Transverse colon (tissue), 3 donors: Measurements from ENCODE around the gene SZT2.

Experiments
- CTCF ChIP-seq, 5 experiments: fragments of 200-600 bp in 3 of 5; fragments of 450-650 bp in 2 of 5; sonication (generic) in 3 of 5; IDR thresholded peaks; 1 replicate in 2 of 5; 2 replicates in 3 of 5; pipeline ENCODE4 v1.5.1; 2016 to 2017; ENCODE audit warnings: antibody characterized with exemption in 5 of 5, inconsistent platforms in 3 of 5, mild to moderate bottlenecking in 2 of 5, moderate library complexity in 1 of 5
- EP300 ChIP-seq: sonication (generic); formaldehyde crosslinking; IDR thresholded peaks from one replicate; pipeline ENCODE4 v1.6.1; 2017; ENCODE audit warnings: antibody characterized with exemption, low read depth
- POLR2A ChIP-seq: fragments of 450-650 bp; IDR thresholded peaks from one replicate; pipeline ENCODE4 v1.6.1; 2016; ENCODE audit warnings: antibody characterized with exemption, mild to moderate bottlenecking, moderate library complexity

GRCh38 chr1:43363935-43364525 is 25.7 kb upstream of the SZT2 start:
- TF ChIP-seq CTCF (IDR thresholded peaks at IDR 0.05) (no peak), EP300 (no peak), POLR2A (no peak)
